ENCODE data around the gene GABRE.

GRCh38 chrX:151973851-151974335 is 583 bp downstream of the GABRE start:
- TF ChIP-seq CTCF (IDR thresholded peaks at IDR 0.05; ENCODE audit: low read length) (no peak), EZH2 (optimal IDR thresholded peaks at IDR 0.05; ENCODE audit: low read depth, low read length) (no peak)
